ENCODE data around the gene SNX24.

DNA sequence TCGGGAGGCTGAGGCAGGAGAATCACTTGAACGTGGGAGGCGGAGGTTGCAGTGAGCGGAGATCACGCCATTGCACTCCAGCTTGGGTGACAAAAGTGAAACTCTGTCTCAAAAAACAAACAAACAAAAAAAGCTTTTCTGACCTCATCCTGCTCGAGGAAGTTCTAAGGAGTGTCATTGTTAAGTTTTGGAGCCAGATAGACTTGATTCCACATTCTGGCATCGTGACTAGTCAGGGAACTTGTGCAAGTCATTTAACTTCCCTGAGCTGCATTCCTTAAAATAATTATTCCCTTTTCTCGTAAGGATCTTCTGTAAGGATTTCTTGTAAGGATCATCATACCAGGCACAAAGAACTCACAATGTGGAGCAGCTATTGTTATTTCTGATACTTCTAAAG lies 26.2 kb downstream of the SNX24 start:
- TF ChIP-seq CTCF (conservative IDR thresholded peaks at IDR 0.05; ENCODE audit: low read depth in 2 of 2) = no peak
- no peak for TF ChIP-seq POLR2AphosphoS5 (IDR thresholded peaks at IDR 0.05; ENCODE audit: low read depth)
- TF ChIP-seq EZH2 (IDR thresholded peaks at IDR 0.05; ENCODE audit: low read depth, unreplicated experiment) = no peak
- TF ChIP-seq, protein P1, sequence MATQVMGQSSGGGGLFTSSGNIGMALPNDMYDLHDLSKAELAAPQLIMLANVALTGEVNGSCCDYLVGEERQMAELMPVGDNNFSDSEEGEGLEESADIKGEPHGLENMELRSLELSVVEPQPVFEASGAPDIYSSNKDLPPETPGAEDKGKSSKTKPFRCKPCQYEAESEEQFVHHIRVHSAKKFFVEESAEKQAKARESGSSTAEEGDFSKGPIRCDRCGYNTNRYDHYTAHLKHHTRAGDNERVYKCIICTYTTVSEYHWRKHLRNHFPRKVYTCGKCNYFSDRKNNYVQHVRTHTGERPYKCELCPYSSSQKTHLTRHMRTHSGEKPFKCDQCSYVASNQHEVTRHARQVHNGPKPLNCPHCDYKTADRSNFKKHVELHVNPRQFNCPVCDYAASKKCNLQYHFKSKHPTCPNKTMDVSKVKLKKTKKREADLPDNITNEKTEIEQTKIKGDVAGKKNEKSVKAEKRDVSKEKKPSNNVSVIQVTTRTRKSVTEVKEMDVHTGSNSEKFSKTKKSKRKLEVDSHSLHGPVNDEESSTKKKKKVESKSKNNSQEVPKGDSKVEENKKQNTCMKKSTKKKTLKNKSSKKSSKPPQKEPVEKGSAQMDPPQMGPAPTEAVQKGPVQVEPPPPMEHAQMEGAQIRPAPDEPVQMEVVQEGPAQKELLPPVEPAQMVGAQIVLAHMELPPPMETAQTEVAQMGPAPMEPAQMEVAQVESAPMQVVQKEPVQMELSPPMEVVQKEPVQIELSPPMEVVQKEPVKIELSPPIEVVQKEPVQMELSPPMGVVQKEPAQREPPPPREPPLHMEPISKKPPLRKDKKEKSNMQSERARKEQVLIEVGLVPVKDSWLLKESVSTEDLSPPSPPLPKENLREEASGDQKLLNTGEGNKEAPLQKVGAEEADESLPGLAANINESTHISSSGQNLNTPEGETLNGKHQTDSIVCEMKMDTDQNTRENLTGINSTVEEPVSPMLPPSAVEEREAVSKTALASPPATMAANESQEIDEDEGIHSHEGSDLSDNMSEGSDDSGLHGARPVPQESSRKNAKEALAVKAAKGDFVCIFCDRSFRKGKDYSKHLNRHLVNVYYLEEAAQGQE (IDR thresholded peaks at IDR 0.05; ENCODE audit: unreplicated experiment) = no peak
- TF ChIP-seq CREB1 (CRISPR knock-in tag; IDR thresholded peaks at IDR 0.05; ENCODE audit: low read depth) = no peak
- no peak for TF ChIP-seq ZNF462 (CRISPR knock-in tag; IDR thresholded peaks at IDR 0.05)
- TF ChIP-seq EZH2phosphoT487 (IDR thresholded peaks at IDR 0.05; ENCODE audit: unreplicated experiment) = no peak
- TF ChIP-seq, protein P2, sequence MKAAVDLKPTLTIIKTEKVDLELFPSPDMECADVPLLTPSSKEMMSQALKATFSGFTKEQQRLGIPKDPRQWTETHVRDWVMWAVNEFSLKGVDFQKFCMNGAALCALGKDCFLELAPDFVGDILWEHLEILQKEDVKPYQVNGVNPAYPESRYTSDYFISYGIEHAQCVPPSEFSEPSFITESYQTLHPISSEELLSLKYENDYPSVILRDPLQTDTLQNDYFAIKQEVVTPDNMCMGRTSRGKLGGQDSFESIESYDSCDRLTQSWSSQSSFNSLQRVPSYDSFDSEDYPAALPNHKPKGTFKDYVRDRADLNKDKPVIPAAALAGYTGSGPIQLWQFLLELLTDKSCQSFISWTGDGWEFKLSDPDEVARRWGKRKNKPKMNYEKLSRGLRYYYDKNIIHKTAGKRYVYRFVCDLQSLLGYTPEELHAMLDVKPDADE (IDR thresholded peaks at IDR 0.05) = no peak
- no peak for TF ChIP-seq ZNF331 (CRISPR knock-in tag; IDR thresholded peaks at IDR 0.05; ENCODE audit: low read depth)
- no peak for TF ChIP-seq JUNB (IDR thresholded peaks at IDR 0.05; ENCODE audit: unreplicated experiment)
- TF ChIP-seq STAT1 (IDR thresholded peaks at IDR 0.05; ENCODE audit: unreplicated experiment) = no peak

Measured in GM23338 (cell line).